GM23338 (cell line): ENCODE data around the gene GNAZ. TPM values are rescaled to one million over a fixed set of nuclear protein-coding genes. Genes with fewer than 3 reads are reported as not detected.

Experiments
- ATAC-seq: fragments of 200-7000 bp; cut with Tn5 transposase; 3 replicates; pipeline ENCODE4 v1.9.1; 2020
- DNase-seq: peaks from one replicate; pipeline ENCODE4 v3.0.0-alpha.2; 2015; ENCODE audit warnings: low spot score
- H2AFZ ChIP-seq: fragments of 200-600 bp; sonication (generic); 2 replicates; pipeline ENCODE4 v1.8.0; 2016; ENCODE audit warnings: antibody characterized with exemption, mild to moderate bottlenecking, moderate library complexity
- H3F3A ChIP-seq: fragments of 200-600 bp; sonication (generic); replicated peaks from 2 replicates; pipeline ENCODE4 v1.8.0; 2017; ENCODE audit warnings: antibody characterized with exemption, mixed run types, low read depth
- H3K27ac ChIP-seq: fragments of 200-600 bp; sonication (generic); 2 replicates; pipeline ENCODE4 v1.6.1; 2016; ENCODE audit warnings: low read depth
- H3K27me3 ChIP-seq: fragments of 200-600 bp; sonication (generic); 2 replicates; pipeline ENCODE4 v1.8.0; 2016; ENCODE audit warnings: mild to moderate bottlenecking, mixed run types, moderate library complexity; ENCODE audit not compliant: insufficient read depth
- H3K36me3 ChIP-seq: fragments of 200-600 bp; sonication (generic); 2 replicates; pipeline ENCODE4 v1.8.0; 2016; ENCODE audit warnings: mild to moderate bottlenecking; ENCODE audit not compliant: insufficient read depth
- H3K4me1 ChIP-seq: fragments of 200-600 bp; sonication (generic); 2 replicates; pipeline ENCODE4 v1.8.0; 2016; ENCODE audit warnings: mild to moderate bottlenecking, moderate library complexity; ENCODE audit not compliant: insufficient read depth
- H3K4me2 ChIP-seq: fragments of 200-600 bp; sonication (generic); 2 replicates; pipeline ENCODE4 v1.7.1; 2017; ENCODE audit warnings: mixed run types
- H3K4me3 ChIP-seq: fragments of 200-600 bp; sonication (generic); 2 replicates; pipeline ENCODE4 v1.6.1; 2016; ENCODE audit warnings: mixed run types
- H3K79me2 ChIP-seq: fragments of 200-600 bp; sonication (generic); replicated peaks from 2 replicates; pipeline ENCODE4 v1.8.0; 2017; ENCODE audit warnings: mild to moderate bottlenecking; ENCODE audit not compliant: insufficient read depth
- H3K9me2 ChIP-seq: fragments of 200-600 bp; sonication (generic); 2 replicates; pipeline ENCODE4 v1.8.0; 2017; ENCODE audit not compliant: insufficient read depth
- H4K20me1 ChIP-seq: fragments of 200-600 bp; sonication (generic); replicated peaks from 2 replicates; pipeline ENCODE4 v1.8.0; 2017; ENCODE audit warnings: mild to moderate bottlenecking; ENCODE audit not compliant: insufficient read depth
- H3K27ac Mint-ChIP-seq: 2 replicates; pipeline ENCODE4 v1.8.0; 2020; ENCODE audit warnings: inconsistent platforms, mild to moderate bottlenecking, moderate library complexity, mixed read lengths
- H3K27me3 Mint-ChIP-seq: 3 replicates; pipeline ENCODE4 v1.8.0; 2022; ENCODE audit warnings: low read depth, mild to moderate bottlenecking, moderate library complexity, mixed read lengths, inconsistent platforms; ENCODE audit not compliant: insufficient read depth, poor library complexity
- H3K36me3 Mint-ChIP-seq: 3 replicates; pipeline ENCODE4 v1.8.0; 2021; ENCODE audit warnings: low read depth, mild to moderate bottlenecking, inconsistent platforms, moderate library complexity, mixed read lengths
- H3K4me1 Mint-ChIP-seq: 3 replicates; pipeline ENCODE4 v1.8.0; 2020; ENCODE audit warnings: mild to moderate bottlenecking, inconsistent platforms, mixed read lengths
- H3K4me3 Mint-ChIP-seq: 3 replicates; pipeline ENCODE4 v1.8.0; 2021; ENCODE audit warnings: moderate library complexity, mild to moderate bottlenecking, inconsistent platforms, mixed read lengths
- H3K9me3 Mint-ChIP-seq: 3 replicates; pipeline ENCODE4 v1.8.0; 2020; ENCODE audit warnings: moderate library complexity, mild to moderate bottlenecking, inconsistent platforms, mixed read lengths
- CREB1 ChIP-seq: fragments of 250-450 bp; sonication (Bioruptor Pico); IDR thresholded peaks from 2 replicates; pipeline ENCODE4 v1.5.0; 2020; ENCODE audit warnings: low read depth, mild to moderate bottlenecking, moderate library complexity
- EZH2phosphoT487 ChIP-seq: fragments of 200-600 bp; sonication (generic); IDR thresholded peaks from one replicate; pipeline ENCODE4 v1.8.1; 2018; ENCODE audit warnings: antibody characterized with exemption; ENCODE audit not compliant: unreplicated experiment
- JUNB ChIP-seq: IDR thresholded peaks from one replicate; pipeline ENCODE4 v1.6.1; 2016; ENCODE audit warnings: antibody characterized with exemption; ENCODE audit not compliant: unreplicated experiment
- NANOG ChIP-seq: IDR thresholded peaks from 2 replicates; pipeline ENCODE4 v1.6.1; 2016; ENCODE audit warnings: antibody characterized with exemption, borderline replicate concordance
- POLR2AphosphoS5 ChIP-seq: IDR thresholded peaks from 2 replicates; pipeline ENCODE4 v1.6.1; 2016; ENCODE audit warnings: antibody characterized with exemption, low read depth
- STAT1 ChIP-seq: IDR thresholded peaks from one replicate; pipeline ENCODE4 v1.6.1; 2016; ENCODE audit warnings: antibody characterized with exemption; ENCODE audit not compliant: unreplicated experiment
- ZNF331 ChIP-seq: fragments of 250-450 bp; sonication (Bioruptor Pico); IDR thresholded peaks from 2 replicates; pipeline ENCODE4 v1.5.0; 2020; ENCODE audit warnings: low read depth, mild to moderate bottlenecking, moderate library complexity
- polyA plus RNA-seq: library from polyadenylated mRNA; unstranded; fragments of >200 nt; fragmentation: Nextera tagmentation; extraction: Ambion mirVana; gene quantifications from 2 replicates; pipeline ENCODE4 v1.2.1, GENCODE V29; 2016
- total RNA-seq: library from RNA; depleted of rRNA; stranded (reverse); fragments of >200 nt; shearing (Covaris generic); gene quantifications from 2 replicates; pipeline ENCODE4 v1.2.3, GENCODE V29; 2014
- TF ChIP-seq, protein P1 (sequence below), 2 experiments: fragments of 200-600 bp in 1 of 2; sonication (generic) in 1 of 2; conservative IDR thresholded peaks; 2 replicates each; pipeline versions ENCODE4 v1.5.1 to v1.6.1; 2016 to 2017; ENCODE audit warnings: antibody characterized with exemption in 2 of 2, low read depth in 2 of 2, mild to moderate bottlenecking in 2 of 2, moderate library complexity in 1 of 2
- TF ChIP-seq, protein P2 (sequence below): IDR thresholded peaks from one replicate; pipeline ENCODE4 v1.6.1; 2018; ENCODE audit warnings: antibody characterized with exemption; ENCODE audit not compliant: unreplicated experiment
- TF ChIP-seq, protein P3 (sequence below): IDR thresholded peaks from 2 replicates; pipeline ENCODE4 v1.6.1; 2016; ENCODE audit warnings: antibody characterized with exemption

GNAZ gene
- total and polyA plus RNA-seq, 2 experiments from 2014 or later = 2.9 to 11.1 TPM

DNA sequence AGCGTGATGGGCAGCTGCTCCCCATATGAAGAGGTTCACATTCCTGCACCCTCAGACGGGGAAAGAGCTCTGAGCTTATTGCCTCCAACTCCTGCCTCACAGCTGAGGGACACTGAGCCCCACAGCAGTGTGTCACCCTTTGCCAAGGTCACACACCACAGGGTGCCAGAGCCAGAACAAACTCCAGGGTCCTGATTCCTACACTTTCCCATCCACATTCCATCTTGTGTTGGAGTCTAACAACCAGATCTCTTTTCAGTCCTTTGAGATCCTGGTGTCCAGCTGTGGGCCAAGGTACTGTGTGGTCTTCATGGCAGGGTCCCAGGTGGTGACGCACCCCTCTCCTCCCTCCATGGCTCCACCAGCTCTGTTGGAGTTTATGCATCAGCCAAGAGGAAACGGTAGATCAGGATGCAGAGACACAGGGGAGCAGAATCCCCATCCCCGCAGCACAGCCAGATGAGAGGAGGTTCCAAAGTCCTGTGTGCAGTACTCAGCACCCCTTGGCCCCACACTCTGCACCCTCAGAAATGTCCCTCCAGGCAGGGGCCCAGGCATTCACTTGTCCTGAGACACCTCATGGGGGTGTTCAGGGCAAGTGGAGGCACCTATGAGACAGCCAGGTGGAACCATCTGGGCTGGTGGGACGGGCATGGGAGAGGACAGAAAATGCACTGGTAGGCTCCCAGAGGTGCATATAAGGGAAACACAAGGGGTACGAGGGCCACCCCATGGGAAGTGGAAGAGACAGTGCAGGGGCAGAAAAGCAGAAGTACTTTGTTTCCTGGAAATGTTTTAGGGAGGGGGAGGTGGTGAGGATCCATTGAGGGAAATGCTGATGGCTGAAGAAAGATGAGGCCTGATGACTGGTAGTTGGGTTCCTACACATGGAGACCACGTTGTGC is 32.6 kb upstream of the GNAZ start (continued):
- TF ChIP-seq, protein P1, sequence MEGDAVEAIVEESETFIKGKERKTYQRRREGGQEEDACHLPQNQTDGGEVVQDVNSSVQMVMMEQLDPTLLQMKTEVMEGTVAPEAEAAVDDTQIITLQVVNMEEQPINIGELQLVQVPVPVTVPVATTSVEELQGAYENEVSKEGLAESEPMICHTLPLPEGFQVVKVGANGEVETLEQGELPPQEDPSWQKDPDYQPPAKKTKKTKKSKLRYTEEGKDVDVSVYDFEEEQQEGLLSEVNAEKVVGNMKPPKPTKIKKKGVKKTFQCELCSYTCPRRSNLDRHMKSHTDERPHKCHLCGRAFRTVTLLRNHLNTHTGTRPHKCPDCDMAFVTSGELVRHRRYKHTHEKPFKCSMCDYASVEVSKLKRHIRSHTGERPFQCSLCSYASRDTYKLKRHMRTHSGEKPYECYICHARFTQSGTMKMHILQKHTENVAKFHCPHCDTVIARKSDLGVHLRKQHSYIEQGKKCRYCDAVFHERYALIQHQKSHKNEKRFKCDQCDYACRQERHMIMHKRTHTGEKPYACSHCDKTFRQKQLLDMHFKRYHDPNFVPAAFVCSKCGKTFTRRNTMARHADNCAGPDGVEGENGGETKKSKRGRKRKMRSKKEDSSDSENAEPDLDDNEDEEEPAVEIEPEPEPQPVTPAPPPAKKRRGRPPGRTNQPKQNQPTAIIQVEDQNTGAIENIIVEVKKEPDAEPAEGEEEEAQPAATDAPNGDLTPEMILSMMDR (conservative IDR thresholded peaks at IDR 0.05; ENCODE audit: low read depth in 2 of 2) = no peak
- TF ChIP-seq, protein P2, sequence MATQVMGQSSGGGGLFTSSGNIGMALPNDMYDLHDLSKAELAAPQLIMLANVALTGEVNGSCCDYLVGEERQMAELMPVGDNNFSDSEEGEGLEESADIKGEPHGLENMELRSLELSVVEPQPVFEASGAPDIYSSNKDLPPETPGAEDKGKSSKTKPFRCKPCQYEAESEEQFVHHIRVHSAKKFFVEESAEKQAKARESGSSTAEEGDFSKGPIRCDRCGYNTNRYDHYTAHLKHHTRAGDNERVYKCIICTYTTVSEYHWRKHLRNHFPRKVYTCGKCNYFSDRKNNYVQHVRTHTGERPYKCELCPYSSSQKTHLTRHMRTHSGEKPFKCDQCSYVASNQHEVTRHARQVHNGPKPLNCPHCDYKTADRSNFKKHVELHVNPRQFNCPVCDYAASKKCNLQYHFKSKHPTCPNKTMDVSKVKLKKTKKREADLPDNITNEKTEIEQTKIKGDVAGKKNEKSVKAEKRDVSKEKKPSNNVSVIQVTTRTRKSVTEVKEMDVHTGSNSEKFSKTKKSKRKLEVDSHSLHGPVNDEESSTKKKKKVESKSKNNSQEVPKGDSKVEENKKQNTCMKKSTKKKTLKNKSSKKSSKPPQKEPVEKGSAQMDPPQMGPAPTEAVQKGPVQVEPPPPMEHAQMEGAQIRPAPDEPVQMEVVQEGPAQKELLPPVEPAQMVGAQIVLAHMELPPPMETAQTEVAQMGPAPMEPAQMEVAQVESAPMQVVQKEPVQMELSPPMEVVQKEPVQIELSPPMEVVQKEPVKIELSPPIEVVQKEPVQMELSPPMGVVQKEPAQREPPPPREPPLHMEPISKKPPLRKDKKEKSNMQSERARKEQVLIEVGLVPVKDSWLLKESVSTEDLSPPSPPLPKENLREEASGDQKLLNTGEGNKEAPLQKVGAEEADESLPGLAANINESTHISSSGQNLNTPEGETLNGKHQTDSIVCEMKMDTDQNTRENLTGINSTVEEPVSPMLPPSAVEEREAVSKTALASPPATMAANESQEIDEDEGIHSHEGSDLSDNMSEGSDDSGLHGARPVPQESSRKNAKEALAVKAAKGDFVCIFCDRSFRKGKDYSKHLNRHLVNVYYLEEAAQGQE = no peak
- TF ChIP-seq STAT1 = no peak
- TF ChIP-seq CREB1 (CRISPR knock-in tag) = no peak
- TF ChIP-seq, protein P3, sequence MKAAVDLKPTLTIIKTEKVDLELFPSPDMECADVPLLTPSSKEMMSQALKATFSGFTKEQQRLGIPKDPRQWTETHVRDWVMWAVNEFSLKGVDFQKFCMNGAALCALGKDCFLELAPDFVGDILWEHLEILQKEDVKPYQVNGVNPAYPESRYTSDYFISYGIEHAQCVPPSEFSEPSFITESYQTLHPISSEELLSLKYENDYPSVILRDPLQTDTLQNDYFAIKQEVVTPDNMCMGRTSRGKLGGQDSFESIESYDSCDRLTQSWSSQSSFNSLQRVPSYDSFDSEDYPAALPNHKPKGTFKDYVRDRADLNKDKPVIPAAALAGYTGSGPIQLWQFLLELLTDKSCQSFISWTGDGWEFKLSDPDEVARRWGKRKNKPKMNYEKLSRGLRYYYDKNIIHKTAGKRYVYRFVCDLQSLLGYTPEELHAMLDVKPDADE = no peak
- TF ChIP-seq ZNF331 (CRISPR knock-in tag) = no peak
- no peak for TF ChIP-seq NANOG
- no peak for TF ChIP-seq EZH2phosphoT487
- TF ChIP-seq JUNB = no peak
- no peak for TF ChIP-seq POLR2AphosphoS5

DNA sequence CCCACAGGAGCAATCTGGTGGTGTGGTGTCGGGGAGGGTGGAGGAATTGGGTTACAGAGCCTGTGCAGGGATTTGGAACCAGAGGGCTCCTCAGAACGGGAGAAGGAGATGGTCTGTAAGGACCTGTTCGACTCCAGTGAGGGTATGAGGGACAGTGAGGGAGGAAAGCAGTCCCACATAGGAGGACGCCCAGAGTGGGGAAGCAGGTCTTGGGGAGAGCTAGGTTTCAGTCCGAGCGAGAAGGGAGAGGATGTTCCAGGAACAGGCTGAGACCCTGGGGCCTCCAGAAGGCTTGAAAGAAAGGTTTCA is 32.0 kb upstream of the GNAZ start:
- Mint-ChIP-seq H3K4me1 (peaks cover 8% of the 10 kb centered on the region), H3K36me3 (no peaks in the 10 kb centered on the region; the same call in 2 of the 3 replicates), H3K4me3 (no peak overlapping the region), H3K27ac (no peak overlapping the region), H3K27me3 (peaks cover 11% of the 10 kb centered on the region), H3K9me3 (peaks cover 4% of the 10 kb centered on the region; the same call in 2 of the 3 replicates)
- Histone ChIP-seq H3F3A (no peaks in the 10 kb centered on the region), H3K4me1 (peaks cover 11% of the 10 kb centered on the region), H3K4me3 (no peak overlapping the region), H2AFZ (no peak overlapping the region), H3K4me2 (no peak overlapping the region), H3K27me3 (no peaks in the 10 kb centered on the region), H3K27ac (no peak overlapping the region), H4K20me1 (no peaks in the 10 kb centered on the region), H3K9me2 (0 out of 2 replicates have a peak, but pooled peaks cover 7% of the 10 kb centered on the region), H3K36me3 (no peaks in the 10 kb centered on the region), H3K79me2 (no peaks in the 10 kb centered on the region)
- ATAC-seq (no peak), DNase-seq (no peak)
- TF ChIP-seq JUNB (no peak), NANOG (no peak), ZNF331 (CRISPR knock-in tag) (no peak), EZH2phosphoT487 (no peak)
- TF ChIP-seq, protein P2 = no peak
- TF ChIP-seq, protein P1 (conservative IDR thresholded peaks at IDR 0.05; ENCODE audit: low read depth in 2 of 2) = no peak
